Glomerular endothelial cell (primary cell): ENCODE results near the gene PDE1C. TPM values are rescaled to one million over a fixed set of nuclear protein-coding genes. Genes with fewer than 3 reads are reported as not detected.
A peak's percentile ranks its signal among the peaks of the same experiment; 100 is the strongest.

Source experiments
- DNase-seq: peaks from one replicate; pipeline ENCODE4 v3.0.0-alpha.2; 2011; ENCODE audit warnings: low read depth, low spot score; ENCODE audit errors: extremely low read depth
- total RNA-seq: library from RNA; depleted of rRNA; stranded (reverse); fragments of >200 nt; gene quantifications from 2 replicates; pipeline ENCODE4 v1.2.3, GENCODE V29; 2015

PDE1C gene
- total RNA-seq, 1 donor from 2014 or later, result 2.6 TPM

DNA sequence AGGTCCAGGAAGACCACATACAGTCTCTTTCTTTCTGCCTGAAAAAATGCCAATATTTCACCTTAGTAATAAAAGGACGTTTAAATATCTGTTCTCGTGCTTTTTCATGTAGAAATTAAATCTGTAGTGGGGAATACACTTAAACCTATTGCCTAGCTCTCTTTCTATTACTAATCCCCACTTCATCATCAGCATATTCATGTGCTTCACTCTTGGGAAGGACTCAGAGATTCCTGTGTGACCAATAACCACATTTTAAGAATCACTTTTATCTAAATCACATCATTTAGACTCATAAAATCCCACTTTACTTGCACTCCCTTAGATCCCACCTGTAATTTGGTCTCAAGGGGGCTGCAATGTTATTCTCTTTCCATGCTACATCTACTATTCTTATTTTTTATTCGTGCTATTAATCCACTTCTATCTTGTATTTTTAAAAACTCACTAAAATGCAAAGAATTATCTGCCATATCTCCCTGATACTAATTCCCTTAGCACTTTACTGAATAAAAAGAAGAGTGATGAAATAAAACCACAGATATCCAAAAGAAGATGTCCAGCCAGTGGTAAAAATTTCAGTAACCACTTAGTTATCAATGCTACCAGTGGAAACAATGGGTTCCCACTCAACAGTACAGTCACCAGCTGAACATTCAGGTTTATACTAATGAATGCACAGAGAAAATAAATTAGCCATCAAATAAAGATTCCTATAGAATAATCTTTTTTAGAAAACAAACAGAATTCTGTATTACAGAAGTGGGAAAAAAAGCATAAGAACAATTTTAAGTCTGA lies 281.1 kb downstream of the PDE1C start:
- no peak for DNase-seq

DNA sequence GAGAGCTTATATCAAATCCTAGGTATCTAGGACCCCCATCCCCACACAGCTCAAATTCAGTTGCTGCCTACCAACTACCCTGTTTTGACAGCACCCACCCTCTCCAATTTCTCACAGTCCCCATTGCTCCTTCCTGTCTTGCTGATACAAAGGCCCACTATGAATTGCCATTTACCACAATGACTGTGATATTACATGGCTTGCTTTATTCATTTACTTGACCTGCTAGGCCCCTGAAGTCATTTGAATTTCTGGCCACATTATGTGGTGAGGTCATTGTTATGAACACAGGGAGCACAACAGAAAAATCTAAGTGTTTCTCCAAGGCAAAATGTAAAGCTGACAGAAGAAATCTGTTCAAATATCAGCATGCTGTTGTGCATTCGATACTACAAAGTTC lies 281.8 kb downstream of the PDE1C start:
- no peak for DNase-seq

DNA sequence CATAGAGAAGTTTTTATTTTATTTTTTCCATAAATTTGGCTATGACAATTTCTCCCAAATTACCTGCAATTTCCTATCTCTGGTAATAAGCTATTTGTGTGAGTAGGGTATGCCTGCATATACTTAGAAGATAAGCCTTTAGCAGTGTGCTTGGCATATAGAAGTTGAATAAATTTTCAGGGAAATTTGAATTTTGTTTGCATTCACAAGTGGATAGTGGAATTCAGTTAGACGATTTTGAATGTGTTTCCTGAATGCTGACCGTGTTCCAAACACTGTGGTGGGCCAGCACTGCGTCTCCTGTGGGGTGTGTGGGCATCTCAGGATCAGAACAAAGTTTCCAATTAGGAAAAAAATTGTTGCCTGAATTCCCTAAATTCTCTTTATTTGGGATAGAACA lies 283.9 kb downstream of the PDE1C start:
- DNase-seq, result no peak

GRCh38 chr7:31785101-31785500 lies 285.1 kb downstream of the PDE1C start:
- no peak for DNase-seq

DNA sequence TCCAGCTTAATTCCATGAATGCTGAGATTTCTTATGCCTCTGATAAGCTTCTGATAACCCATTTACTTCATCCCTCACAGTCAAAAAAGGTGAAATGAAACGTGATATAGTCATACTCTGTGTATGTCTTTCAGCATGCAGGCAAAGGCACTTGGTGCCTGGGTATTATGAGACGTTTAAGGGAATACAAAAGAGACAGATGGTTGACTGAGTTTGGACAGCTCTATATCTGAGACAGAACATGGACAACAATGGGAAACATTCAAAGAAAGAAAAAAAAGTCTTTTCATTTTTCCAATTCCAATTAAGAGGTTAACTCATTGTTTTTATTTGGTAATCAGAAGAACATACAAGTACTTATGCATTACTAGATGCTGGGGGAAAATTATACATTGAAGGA lies 287.0 kb downstream of the PDE1C start:
- no peak for DNase-seq

DNA sequence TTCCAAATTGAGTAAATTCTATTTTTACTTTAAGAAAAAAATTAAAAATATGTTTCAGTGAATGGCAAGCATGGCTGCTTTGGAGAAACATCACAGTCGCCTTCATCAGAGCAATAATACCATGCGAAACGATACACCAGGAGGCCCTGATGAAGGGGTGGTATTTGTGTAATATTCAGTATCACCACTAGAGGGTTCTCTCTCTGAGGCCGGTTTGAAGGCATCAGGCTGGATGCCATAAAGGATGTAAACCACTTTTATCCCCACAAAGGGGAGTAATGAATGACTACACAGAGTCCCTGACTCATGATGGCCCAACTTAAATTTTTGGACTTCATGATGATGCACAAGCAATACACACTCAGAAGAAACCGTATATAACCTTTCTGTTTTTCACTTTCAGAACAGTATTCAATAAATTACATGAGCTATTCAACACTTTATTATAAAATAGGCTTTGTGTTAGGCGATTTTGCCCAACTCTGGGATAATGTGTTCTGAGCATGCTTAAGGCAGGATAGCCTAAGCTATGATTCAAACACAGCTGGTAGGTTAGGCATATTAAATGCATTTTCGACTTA lies 287.7 kb downstream of the PDE1C start:
- DNase-seq, result no peak

- no peak for DNase-seq
Measured at GRCh38 chr7:31778296-31778695, 291.9 kb downstream of the PDE1C start.

DNA sequence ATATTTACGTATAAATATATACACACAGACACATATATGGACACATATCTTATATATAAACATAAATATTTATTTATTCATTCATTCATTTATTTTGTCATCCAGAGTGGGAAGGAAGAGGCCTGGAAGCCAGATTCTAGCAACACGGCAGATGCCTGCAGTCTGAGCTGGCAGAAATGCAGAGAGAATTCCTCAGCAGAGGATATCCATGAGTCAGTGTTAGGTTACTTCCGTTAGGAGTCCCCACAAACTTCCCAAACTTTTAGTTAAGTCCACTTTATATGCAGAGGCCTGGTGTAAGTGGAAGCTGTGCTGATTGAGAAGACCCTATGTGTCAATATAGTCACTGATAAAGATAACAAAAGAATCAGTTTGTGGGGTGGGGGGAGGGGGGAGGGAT lies 293.6 kb downstream of the PDE1C start:
- no peak for DNase-seq

DNA sequence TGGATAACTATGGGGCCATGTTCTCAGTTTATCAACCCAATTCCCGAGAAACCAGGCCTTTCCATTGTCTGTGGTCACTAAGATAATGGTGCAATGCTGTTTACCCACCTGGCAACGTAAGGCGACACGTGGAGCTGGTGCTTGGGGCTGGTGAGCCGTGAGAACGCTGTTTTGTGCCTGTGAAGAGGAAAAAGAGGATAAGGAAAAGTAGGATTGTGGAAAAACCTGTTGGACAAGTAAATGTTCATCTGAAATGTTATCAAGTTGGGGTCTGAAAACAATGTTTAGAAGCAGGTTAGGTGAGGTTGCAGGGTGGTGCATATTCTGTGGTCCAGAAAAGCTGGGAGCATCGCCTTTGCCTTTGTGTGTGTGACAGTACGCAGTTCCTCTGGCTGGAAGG lies 294.7 kb downstream of the PDE1C start:
- no peak for DNase-seq

DNA sequence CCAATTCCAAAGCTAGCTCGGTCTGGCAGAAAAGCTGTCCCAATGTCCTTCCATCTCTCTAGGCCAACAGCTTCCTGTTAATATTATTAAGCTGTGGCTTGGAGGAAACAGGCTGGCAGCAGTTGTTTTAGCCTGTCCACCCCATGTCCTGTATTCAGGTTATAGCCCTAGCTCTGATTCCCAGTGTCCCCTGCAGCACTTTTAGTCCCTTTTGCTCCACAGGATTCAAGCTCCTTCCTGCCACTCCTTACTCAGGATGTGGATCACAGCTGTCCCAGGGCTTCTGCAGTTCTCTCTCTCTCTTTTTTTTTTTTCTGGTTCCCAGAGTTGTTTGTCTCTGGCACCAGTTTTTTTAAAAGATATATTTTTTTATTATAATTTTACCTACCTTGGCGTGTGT lies 298.0 kb downstream of the PDE1C start:
- DNase-seq, result no peak

GRCh38 chr7:31767686-31768358 lies 302.4 kb downstream of the PDE1C start:
- DNase-seq, result no peak

DNA sequence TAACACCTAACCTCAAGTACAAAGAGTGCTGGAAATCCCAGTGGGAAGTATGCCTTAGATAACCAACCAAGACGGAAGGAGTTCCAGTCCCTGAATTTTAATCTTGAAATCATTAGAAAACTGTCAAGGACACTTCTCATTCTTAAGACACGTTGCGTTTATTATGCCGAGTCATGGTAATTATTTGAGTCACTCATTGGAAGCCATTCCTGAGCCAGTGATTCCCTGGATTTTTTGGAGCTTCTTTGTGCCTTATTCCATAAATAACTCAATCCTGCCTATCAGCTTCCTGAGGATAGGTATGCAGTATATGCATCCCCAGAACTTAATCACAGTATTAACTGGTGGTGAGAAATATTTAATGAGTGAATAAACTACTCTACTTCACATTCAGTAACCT lies 305.7 kb downstream of the PDE1C start:
- no peak for DNase-seq

- no peak for DNase-seq
Measured at GRCh38 chr7:31763548-31763947, 306.7 kb downstream of the PDE1C start.

DNA sequence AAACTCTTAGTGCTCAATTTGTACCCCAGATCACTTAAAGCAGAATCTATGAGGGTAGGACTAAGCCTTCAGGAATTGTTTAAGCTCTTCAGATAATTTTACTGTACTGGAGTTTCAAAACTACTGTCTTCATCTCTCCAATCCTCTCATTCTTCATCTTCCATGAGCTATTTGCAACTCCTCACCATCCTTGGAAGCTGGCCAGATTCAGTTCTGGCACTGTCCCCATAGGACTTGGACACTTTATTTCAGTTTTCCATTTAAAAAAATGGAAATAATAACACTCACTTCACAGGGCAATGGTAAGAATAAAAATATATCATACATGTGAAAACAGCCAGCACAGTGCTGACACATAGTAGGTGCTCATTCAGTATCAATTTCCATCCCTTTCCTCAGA lies 308.6 kb downstream of the PDE1C start:
- DNase-seq, result no peak

DNA sequence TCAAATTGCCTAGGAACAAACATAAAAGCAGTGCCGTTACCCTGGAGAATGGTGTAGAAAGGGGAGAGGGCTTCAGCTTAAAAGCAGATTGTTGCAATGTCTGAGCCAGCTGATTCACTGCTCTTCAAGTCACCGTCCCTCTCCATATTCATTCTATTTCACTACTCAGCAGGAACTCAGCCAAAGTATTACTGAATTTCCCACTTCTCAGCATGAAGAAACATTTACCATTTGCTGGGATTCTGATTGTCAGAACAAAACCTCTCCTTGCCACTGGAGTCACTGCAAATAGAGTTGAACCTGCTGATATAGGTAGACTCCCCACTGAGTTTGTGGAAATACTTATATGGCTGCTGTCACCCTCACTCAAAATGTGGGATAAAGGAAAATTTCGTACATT lies 311.5 kb downstream of the PDE1C start:
- DNase-seq, result no peak

GRCh38 chr7:31751726-31752125 lies 318.5 kb downstream of the PDE1C start:
- no peak for DNase-seq

- DNase-seq, result no peak
Measured at GRCh38 chr7:31748084-31748483, 322.1 kb downstream of the PDE1C start.

DNA sequence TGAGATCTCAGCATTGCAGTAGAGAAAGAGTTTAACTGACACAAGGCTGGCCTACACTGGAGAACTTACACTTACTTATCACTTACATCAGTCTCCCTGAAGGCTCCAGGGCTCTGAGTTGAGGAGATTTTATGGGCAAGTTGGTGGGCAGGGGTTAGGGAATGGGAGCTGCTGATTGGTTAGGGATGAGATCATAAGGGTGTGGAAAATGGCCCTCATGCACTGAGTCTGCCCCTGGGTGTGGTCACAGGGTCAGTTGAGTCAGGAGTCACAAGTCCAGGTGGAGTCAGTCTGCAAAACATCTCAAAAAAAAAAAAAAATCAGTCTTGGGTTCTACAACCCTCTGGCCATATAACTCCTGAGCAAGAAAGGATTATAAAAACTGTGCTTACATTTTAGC lies 322.7 kb downstream of the PDE1C start:
- DNase-seq, result no peak

DNA sequence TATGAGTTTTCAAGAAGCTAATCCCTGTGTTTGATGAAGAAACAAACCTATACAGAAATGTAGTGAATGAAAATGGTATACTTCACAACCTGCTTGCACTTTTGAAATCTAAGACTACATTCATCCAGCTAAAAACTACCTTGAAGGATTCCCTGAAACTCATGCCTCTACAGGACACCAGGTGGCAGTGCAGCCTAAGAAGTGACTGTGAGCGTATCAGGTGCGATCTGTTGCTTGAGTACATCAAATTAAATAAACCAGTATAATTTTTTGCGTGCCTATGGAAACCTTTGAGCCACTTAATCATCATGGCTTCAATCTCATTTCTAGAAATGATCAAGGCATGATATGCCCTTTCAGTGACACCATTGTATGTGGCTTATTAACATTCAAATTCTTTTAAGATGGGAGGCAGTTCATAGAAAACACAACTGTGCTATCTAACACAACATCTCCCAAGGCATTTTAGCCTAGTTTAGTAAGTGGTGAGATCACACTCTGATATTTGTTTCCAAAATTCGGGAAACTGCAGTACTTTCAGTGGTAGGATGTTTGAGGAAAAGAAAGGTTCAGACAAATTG lies 325.8 kb downstream of the PDE1C start:
- DNase-seq, result peak; percentile 54

DNA sequence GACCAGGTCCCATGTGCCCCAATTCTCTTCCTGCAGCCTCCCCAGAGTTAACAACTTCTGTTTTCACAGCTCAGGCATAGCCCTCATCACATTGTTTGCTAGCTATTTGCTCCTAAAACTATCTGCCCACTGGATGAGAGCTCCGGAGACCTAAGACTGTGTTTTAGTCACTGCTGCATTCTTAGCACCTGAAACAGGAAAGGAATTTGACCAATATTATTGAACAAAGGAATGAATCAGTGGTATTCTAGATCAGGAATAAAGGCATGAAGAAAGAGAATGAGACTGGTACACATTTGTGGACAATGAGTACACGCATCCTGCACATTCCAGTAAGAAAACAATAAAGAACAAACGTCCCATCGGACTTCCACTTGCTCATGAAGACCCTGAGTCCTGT lies 328.4 kb downstream of the PDE1C start:
- DNase-seq, result no peak
